GM19193 (cell line): Measurements from ENCODE around the gene RPRML.

Source experiments
- POLR2A ChIP-seq: IDR thresholded peaks from 4 replicates; pipeline ENCODE4 v1.6.1; 2011; ENCODE audit not compliant: insufficient read depth, insufficient read length; ENCODE audit errors: extremely low read depth

The RPRML gene

DNA sequence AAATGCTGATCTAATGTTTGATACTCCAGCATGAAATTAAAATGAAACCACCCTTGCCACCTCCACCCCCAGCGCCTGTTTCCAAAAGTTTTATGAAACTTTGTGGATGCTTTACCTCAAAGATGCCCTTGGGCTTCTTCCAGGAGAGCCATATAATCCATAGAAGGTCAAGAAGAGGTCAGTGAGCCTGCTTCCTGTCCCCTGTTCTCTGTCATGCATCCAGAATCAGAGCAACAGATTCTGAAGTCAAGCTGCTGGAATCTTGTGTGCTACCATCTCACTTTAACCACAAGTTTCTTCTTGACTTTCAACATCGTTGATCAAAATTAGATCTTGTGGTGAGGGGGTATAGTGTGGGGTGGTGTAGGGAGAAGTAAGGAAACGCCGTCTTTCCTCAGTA lies 47.5 kb downstream of the RPRML start:
- no peak for TF ChIP-seq POLR2A

DNA sequence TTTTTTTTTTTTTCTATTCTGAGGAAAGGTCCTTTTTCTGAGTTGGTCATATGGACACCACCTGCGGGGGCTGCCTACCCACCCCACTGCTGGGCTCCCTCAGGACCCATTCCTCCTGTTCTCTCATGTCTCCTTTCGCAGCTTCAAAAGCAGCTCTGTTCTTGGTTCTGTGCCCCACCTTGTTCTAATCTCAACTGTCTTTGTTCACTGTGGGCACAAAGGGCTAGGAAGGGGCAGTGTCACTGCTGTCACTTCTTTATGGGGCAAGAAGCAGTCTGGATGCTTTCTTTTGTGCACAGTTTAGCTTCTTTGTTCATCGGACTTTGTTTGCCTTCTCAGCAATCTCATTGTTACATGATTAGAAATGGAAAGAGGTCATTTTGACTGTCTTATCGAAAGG lies 49.0 kb downstream of the RPRML start:
- no peak for TF ChIP-seq POLR2A

DNA sequence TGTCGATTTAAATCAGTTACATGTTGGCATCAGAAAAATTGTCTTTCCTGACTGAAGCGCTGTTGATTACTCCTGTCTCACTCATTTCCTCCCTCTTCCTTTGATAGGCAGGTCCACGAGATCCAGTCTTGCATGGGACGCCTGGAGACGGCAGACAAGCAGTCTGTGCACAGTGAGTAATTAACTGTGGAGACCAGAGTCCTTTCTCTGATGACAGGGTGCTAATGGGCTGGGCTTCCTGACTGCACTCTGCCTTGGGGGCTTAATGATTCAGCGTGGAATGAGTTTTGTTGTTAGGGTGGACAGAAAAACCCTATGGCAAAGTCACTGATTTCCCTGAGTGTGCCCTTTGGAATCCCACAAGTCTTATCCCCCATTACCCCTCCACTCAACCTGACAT lies 49.6 kb downstream of the RPRML start:
- TF ChIP-seq POLR2A: no peak

DNA sequence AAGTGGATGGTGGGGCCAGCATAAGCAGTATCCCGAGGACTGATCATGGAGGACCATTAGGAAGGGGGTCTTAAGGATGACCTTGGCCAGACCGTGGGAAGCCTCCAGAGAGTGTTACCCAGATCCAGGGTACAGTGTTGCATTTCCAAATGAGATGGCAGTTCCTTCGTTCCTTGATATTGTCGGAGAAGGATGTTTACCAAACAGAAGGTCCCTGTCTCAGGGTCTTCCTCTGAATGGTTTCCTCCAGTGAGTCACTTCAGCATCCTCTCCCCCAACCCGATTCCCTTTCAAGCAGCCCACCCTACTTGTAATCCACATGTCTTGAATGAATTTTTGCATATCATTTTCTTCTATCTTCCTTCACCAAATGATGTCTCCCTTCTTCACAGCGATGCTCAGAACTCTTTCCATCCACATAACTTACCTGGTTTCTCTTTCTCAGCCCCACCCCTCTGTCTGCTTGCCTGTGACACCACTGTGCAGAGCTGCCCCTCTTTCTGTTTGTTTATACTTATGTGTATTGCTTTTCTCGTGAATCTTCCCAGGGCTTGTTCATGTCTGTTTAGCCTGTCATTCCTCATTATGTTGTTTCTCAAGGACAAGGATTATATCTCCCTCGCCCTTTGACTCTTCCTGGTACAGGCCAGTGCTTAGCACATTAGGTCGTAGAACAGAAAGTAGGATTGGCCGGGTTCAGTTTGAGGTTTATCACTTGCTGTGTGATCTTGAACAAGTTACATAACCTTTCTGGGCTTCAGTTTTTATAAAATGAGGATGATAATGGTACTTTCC lies 50.4 kb downstream of the RPRML start:
- TF ChIP-seq POLR2A: no peak
